Right lobe of liver (tissue), 4 donors: ENCODE measurements around the gene RPTOR.

ENCODE experiments used
- CTCF ChIP-seq, 4 donors: fragments of 200-600 bp in 3 of 4; fragments of 450-650 bp in 1 of 4; IDR thresholded peaks; one replicate each; pipeline versions ENCODE4 v1.5.1 to v1.8.0; 2016 to 2022; ENCODE audit warnings: antibody characterized with exemption in 4 of 4, mild to moderate bottlenecking in 2 of 4
- POLR2A ChIP-seq: fragments of 450-650 bp; IDR thresholded peaks from one replicate; pipeline ENCODE4 v1.6.1; 2017; ENCODE audit warnings: antibody characterized with exemption, mild to moderate bottlenecking
- donor health status: DM: no; HTN: no; CAD: no.
- donor health status: DM: no; HTN: no; CAD: no.
- donor health status: DM: no; HTN: yes; CAD: no.

- TF ChIP-seq CTCF (IDR thresholded peaks at IDR 0.05) (no peak), POLR2A (no peak)
Measured at GRCh38 chr17:80726558-80727408, 182.1 kb downstream of the RPTOR start.
